ENCODE measurements around the gene C4BPA.

Gene C4BPA

DNA sequence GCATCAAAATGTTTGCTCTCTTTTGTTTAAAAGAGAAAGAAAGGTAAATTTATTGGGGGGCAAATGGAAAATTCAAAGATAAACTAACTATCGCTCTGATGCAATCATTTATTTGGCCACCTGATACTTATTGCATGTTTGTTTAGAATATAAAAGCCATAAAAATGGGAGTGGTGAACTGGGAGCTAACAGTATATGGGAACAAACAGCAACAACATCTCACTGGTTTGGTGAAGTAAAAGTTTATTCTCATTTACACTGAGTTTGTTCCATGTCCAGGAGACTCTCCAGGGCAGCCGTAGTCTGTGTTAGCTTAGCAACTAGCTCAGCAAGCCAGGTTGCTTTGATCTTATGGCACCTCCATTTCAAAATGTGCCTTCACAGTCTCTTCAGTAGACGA is 20.4 kb downstream of the C4BPA start:
- DNase-seq (ENCODE audit: low spot score) = no peak

DNA sequence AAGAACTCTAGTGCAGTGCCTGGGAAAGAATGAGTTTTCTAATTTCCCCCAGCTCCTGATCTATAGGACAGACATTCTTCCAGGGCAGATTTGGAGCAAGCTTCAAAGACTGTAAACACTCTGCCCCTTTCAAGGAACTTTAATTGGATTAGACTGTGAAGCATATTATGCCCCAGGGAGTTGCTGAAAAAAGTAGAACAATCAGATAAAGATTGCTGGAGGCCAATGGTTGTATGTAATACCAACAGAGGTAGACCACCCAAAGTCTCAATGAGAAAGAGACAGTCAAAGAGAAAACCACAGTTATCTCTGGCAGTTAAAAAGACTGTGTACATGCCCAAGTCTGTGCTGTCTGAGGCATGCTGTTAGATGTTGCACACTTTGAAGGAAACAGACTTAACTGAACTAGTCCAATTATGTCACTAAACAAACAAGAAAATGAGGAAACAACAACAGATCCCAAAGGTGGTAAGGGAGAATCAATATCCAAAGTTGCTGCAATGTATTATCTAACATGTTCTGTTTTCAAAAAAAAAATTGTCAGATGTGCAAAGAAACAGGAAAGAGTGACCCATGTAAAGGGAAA is 24.4 kb downstream of the C4BPA start:
- no peak for DNase-seq (ENCODE audit: low spot score)

DNA sequence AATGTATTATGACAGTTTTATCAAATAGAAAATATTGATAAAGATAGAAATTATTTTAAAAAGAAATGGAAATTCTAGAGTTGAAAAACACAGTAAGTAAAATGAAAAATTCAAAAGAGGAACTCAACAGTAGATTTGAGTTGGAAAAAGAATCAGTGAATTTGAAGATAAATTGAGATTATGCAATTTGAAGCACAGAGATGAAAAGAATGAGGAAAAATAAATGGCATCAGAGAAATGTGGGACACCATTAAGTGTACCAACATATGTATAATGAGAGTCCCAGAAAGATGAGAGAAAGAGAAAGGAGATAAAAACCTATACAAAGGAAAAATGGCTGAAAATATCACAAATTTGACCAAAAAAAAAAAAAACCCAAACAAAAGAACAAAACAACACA is 25.0 kb downstream of the C4BPA start:
- no peak for DNase-seq (ENCODE audit: low spot score)

DNA sequence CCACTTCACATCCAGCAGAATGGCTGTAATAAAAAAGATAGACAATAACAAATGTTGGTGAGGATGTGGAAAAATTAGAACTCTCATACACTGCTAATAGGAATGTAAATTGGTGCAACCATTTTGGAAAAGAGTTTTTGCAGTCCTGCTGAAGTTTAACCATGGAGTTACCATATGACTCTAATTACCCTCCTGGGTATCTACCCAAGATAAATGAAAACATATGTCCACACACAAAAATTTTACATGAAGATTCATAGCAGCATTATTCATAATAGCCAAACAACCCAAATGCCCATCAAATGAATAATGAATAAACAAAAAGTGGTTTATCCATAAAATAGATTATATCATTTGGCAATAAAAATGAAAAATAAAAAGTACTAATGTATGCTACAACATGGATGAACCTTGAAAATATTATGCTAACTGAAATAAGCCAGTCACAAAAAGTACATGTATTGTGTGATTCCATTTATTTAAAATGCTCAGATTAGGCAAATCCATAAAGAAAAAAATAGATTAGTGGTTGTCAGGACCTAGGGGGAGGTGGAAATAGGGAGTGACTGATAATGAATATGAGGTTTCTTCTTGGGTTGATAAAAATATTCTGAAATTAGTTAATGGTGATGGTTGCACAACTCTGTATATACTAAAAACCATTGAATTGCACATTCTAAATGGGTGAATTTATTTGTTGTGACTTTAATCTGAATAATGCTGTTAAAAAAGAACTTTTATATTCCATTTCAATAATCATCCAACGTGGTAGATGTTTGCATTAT is 26.4 kb downstream of the C4BPA start:
- DNase-seq (ENCODE audit: low spot score) = no peak

DNA sequence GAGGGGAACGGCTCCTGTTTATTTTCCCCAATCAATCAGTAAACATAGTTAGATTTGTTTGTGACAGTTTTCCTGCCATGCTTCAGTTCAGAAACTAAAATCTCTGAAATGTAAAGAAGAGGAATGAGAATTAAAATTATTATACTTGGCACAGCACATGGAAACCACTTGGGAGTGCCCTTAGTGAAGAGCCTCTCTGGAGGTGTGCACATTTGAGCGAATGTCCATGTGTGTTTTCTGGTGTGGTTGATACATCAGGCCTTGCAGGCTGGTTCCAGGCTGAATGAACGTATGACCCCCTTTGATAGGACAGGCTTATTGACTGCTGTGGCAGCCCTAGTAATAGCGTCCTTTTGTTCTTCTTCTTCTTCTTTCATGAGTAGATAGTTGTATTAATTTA is 27.1 kb downstream of the C4BPA start:
- DNase-seq (ENCODE audit: low spot score) = no peak

DNA sequence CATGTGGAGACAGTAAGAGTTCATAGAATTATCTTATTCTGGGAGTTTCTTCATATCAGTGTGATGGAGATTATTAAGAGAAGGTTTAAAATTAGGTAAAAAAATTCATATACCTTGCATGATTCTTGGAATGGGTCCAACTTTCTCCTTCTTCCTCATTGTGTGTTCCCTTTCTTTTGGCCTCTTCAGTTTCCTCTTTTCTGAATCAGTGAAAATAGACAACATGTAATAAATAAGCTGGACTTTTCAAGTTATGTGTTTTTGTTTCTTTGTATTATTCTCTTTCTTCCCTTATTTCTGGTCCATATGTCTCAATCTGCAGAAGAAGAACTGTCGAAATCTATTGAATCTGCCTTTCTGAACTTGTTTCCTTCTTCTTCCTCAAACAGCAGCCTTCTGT is 30.5 kb downstream of the C4BPA start:
- DNase-seq (ENCODE audit: low spot score) = no peak

DNA sequence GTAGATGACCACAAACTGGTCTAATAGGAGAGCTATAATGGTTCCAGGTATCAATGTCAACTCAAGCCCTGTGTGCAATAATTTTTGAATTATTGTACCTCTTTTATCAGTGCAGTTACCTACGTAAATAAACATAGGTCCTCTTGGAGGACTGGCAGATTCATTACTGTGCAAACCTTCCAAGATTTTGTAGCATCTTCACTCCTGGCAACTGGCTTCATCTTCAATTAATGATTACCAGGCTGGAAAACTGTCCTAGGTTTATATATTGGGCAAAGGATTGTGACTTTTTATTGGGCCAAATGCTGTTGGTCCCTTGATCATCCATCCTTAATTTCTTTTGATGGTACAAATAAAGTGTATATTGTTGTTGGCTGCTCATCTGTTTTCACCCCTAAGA is 35.6 kb downstream of the C4BPA start:
- no peak for DNase-seq (ENCODE audit: low spot score)

DNA sequence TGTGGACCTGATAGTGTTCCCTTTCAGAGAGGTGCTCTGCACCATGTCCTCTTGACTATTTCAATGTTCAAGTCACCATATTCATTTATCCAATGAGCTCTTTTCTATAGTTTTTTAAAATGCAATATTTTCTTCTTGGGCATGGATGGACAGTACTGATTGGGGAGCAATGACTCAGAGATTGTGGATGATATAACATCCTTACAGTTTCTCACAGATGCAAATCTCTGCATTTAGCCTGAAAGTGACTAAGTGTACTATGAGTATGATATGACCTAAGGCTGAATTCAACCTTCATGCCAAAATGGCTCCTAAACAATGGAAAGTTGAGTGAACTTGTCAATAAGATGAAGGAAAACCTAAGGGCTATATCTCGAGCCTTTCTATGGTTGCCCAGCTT is 36.5 kb downstream of the C4BPA start:
- no peak for DNase-seq (ENCODE audit: low spot score)

DNA sequence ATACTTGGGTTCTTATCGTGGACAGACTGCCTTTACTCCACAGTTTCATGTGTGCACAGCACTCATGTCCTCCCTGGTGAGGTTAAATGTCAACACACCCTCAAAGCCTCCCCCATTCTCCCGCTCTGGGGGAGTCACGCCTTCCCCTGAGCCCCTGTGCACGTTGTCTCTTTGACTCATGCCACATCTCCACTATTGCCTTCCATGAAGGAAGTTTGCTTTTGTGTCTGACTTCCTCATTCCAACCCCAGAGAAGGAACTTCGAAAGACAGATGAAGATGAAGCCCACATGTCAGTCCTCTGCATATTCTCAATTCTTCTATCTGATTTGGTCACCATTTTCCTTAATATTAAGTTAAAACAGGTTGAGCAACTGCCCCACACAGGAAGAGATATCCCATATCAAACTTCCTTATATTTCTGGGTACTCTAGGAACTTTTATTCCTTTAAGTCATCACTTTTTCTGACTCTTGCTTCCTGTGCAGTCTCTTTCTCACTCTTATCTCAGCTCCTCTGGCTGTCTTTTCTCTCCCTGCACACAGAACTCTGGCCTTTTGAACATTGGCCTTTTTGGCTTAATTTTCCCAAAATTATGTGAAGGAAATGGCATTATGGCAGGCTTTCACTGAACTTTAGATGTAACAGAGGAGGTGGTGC is 41.5 kb downstream of the C4BPA start:
- DNase-seq (ENCODE audit: low spot score) = no peak

DNA sequence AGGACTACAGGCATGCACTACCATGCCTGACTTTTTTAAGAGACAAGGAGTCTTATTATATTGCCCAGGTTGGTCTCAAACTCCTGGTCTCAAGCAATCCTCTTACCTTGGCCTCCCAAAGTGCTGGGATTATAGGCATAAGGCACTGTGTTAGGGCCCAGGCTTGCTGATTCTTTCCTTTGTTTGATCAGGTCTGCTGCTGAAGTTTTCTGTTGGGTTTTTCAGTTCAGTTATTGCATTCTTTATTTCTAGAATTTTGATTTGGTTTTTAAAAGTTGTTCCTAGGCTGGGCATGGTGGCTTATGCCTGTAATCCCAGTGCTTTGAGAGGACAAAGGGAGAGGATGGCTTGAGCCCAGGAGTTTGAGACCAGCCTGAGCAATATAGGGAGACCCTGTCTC is 47.9 kb downstream of the C4BPA start:
- no peak for DNase-seq (ENCODE audit: low spot score)

DNA sequence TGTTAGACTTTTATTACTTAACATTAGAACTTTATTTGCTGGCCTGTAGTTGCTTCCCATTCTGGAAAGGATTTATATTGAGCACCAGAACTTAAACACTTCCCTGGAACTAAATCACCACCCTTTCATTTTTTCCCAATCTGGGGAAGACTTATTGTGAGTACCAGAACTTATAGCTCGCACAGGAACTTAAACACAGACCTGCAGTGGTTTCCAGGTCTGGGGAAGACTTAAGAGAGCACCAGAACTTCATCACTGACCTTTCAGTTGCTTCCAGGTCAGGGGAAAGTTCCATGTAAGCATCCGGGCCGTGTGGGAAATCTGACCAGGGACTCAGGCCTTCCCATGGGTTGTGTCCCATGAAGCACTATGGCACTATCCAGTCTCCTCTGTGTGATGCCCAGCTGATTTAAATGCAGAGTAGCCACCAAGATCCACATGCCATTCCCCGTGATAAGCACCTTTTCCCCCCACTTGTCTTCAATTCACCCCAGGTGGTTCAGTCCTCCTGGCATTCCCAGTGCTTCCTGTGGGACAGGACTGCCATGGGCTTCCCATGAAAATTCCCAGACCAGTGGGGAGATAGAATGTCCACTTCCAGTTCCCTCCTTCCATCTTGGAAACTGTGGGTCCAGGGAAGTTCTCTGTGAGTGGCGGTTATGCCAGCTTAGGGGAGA is 48.9 kb downstream of the C4BPA start:
- no peak for DNase-seq (ENCODE audit: low spot score)

DNA sequence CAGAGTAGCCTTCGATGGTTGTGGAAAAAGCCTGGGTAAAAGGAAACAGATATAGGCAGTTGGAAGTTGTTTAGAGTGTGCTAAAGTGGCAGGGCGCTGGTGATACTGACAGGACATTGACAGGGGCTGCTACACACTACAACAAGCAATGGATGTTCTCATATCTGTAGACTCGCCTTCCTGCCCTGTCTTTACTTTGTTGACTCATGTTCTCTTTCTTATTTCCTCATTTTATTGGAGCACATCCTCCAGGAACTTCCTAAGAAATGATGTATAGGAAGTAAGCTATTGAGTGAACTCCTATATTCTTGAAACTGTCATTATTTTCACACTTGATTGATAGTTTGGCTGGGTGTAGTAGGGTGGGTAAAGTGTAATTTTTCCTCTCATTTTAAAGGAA is 51.0 kb downstream of the C4BPA start:
- no peak for DNase-seq (ENCODE audit: low spot score)

DNA sequence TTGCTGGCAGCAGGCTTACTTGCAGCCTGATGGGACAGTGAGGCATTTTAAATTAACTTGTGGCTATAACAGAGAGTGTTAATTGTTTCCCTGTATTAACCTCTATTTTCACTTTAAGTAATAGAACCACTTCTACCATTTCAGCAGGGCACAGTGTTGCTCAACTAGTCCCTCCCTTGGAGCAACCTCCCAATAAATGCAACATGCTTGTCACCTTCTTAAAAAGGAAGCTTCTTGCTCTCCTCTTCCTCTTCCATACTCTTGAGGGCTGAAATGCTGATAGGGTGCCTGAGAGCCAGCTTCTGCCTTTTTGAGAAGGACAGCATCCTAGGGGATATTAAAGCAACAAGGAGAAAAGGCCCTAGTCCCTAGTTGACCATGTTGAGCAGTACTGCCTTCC is 52.1 kb downstream of the C4BPA start:
- no peak for DNase-seq (ENCODE audit: low spot score)

DNA sequence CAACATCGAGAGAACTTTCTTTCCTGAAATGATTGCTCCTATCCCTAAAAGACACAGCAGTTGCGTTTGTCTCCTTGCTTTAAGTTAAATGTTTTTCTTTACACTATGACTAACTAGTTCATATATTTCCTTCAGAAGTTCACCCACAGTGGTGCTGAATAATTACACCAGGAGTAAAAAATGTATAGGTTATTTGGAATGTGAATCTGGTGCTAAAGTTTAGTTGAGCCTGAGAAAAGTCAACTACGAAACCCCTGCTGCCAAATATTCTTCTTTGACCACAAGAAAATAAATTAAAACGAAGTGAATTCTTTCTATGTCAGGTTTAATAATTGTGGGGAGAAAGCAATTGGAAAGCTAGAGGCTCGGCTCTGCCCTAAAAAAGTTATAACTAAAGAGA is 52.8 kb downstream of the C4BPA start:
- no peak for DNase-seq (ENCODE audit: low spot score)

DNA sequence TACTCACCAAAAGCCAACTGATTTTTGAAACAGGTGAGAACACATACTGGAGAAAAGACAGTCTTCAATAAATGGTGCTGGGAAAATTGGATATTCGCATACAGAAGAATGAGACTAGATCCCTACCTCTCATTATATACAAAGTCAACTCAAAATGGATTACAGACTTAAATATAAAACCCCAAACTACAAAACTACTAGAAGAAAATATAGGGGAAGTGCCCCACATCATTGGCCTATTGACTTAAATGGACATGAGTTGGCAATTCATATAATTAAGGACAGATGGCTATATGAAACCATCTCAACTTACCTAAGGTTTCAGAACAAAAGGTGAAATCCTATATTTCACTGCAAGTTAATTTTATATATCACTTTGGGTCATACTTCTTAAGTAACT is 60.1 kb downstream of the C4BPA start:
- no peak for DNase-seq (ENCODE audit: low spot score)

DNA sequence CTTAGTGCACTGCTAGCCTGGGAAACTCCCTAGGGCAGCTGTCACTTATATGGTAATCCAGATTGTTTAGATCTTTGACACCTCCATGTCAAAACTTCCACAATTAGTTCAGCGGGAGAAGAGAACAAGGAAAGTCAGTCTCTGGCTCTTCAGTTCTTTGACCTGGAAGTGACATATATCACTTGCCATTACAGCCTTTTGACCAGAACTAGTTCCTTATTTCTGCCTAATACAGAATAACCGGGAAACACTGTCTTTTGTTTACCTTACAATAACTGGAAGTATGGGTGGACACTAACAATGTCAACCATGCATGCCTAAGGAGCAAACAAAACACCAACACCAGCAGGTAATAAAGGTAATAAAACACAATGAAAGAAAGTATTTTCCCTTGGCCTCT is 68.3 kb downstream of the C4BPA start:
- DNase-seq (ENCODE audit: low spot score) = no peak

DNA sequence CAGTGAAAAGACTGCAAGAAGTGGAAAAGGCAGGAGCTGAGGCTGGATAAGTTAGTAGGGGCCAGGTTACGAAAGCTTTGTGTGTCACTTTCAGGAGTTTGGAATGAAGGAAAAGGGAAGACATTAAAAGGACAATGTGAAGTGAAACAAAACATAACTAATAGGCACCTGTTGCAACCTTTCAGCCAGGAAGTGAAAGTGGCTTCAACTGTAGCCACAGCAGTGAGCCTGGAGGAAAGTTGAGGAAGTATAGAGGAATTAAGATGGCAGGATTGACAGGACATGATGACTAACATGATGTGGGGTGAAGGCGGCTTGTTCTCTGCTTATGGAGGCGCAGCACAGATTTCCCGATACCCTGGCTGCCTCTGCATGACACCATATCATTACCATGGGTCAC is 68.9 kb downstream of the C4BPA start:
- DNase-seq (ENCODE audit: low spot score) = no peak

DNA sequence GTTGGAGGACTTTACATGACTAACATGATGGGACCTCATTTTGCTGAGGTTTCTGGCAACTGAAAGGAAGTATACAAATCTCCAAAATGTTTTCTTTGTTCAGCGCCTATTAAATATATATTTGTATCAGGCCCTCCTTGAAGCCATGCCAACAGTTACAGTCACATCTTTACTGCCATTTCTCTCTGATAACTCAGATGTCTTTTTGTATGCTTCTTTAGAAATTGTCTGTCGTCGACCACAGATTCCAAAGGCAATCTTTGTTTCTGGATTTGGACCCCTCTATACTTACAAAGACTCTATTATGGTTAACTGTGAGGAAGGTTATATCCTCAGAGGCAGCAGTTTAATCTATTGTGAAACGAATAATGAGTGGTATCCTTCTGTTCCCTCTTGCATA is 69.4 kb downstream of the C4BPA start:
- DNase-seq (ENCODE audit: low spot score) = no peak

DNA sequence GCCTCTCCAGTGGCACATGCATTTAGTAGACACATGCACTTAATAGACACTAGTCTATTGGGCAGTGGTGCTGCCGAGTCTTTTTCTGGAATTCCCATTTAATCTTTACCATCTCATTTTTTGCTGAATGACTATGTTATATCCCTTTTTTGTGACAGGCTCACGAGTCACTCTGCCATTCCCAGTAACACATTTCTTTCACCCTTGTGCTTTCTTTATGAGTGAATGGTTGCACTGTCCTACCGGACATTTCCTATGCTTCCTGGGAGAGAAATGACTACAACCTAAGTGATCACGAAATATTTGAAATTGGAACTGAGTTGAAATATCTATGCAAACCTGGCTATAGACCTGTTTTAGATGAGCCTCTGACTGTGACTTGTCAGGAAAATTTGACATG is 70.9 kb downstream of the C4BPA start:
- no peak for DNase-seq (ENCODE audit: low spot score)

DNA sequence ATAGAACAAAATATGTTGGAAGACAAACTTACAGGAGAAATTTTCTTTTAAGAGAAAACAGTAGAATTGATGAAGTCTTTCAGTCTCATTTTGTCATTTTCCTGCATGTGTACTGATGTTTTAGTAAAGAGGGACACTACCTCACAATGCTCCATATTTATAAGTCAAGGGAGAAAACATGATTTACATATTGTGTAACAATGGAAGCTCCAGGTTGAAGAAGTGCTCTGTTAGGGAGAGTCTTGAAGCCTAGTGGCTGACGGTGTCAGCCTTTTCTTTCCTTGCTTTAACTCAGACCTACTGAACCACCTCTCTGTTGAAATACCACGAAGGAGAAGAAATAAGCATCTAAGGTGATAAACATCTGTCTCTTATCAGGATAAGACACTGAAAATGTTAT is 75.0 kb downstream of the C4BPA start:
- no peak for DNase-seq (ENCODE audit: low spot score)

DNA sequence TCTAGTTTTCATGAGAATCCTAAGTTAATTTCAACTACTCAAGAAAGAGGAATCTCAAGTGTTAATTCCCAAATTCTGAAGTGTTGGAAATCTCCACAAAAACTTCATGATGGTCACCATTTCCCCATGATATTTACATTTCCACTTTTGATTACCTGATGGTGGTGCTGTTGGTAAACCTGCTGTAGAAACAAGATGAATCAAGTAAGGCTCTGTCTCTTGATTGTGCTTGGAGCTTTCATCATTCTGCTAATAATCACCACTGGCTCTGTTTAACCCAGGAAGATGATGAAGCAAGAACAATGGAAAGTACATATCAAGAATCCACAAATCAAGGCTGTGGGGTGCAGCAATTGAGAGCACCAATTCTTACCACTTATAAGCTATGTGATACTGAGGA is 77.8 kb downstream of the C4BPA start:
- DNase-seq (ENCODE audit: low spot score) = no peak

DNA sequence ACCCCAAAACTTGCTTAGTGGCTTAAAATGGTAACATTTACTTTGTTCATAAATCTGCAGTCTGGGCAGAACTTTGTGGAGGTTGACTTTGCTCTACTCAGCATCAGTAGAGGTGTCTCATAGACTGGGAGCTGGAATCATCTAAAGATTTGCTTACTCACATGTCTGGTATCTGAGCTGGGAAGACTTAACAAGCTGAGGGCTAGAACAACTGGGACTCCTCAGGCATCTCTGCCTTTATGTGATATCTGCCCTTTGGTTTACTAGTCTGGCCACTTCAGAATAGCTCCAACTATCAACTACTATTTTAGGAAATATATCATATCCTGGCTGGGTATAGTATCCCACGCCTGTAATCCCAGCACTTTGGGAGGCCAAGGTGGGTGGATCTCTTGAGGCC is 82.5 kb downstream of the C4BPA start:
- no peak for DNase-seq (ENCODE audit: low spot score)

DNA sequence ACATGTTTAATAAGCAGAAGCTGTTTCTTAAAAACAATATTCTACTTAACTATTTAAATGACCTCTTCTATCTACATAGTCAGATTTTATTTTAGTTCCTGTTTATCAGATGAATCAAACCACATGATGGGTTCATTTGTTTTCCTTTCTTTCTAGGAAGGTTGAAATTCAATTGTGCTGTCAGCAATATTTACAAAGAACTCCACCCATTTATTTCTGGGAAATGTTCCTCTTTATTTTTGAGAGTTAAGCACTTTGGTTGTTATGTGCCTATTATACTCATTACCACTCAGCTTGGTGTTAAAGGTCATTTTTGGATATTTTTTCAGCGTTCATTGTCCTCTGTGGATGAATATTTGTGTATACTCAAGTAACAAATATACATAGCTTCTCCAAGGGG is 84.9 kb downstream of the C4BPA start:
- no peak for DNase-seq (ENCODE audit: low spot score)
